CD4-positive, alpha-beta T cell treated with Interleukin-2 at 100 ng/mL for 4 hours (primary cell): ENCODE measurements around the gene ILKAP.

Experiments
- DNase-seq: peaks from one replicate; pipeline ENCODE4 v3.0.0-alpha.2; 2020; ENCODE audit warnings: low spot score

The ILKAP gene

DNA sequence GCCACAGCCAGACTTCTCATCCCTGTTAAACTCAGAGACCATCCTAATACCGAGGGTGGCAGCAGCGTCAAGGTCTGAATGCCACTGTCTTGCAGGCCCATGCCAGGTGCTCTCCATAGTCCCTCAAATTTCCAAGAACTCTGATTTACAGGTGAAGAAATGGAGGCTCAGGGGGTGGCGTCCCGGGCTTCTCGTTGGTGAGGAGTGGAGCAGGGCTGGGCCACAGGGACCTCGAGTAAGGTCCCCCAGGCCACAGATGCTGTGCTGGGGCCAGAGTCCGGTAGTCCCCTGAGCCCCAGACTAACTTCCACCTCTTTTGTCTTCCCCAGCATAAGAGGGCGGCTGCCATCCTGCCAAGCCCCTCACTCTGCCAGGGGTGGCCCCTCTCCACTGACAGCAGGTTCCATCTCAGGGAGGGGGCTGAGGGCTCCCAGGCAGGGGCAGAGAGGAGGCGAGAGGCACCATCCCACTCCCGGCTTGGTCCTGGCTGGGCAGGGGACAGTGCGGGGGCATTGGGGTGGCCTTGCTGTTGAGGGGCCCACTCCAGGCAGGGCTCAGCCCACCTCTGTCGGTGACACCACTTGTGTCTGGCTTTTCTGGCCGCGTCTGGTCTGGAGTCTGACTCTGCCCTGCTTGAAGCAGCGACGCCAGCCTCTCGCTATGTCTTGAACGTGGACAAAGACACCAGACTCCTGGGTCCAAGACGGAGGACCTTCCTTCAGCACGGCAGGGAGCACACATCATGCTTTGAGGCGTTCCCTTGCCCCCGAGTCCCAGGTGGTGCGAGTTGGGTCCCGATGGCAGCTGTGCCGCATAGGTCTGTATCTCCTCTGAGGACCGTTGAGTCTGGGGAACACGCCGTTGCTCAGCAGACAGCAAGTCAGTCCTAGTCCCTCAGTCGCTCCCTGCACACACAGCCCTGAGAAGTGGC is 80.9 kb downstream of the ILKAP start:
- DNase-seq: no peak

DNA sequence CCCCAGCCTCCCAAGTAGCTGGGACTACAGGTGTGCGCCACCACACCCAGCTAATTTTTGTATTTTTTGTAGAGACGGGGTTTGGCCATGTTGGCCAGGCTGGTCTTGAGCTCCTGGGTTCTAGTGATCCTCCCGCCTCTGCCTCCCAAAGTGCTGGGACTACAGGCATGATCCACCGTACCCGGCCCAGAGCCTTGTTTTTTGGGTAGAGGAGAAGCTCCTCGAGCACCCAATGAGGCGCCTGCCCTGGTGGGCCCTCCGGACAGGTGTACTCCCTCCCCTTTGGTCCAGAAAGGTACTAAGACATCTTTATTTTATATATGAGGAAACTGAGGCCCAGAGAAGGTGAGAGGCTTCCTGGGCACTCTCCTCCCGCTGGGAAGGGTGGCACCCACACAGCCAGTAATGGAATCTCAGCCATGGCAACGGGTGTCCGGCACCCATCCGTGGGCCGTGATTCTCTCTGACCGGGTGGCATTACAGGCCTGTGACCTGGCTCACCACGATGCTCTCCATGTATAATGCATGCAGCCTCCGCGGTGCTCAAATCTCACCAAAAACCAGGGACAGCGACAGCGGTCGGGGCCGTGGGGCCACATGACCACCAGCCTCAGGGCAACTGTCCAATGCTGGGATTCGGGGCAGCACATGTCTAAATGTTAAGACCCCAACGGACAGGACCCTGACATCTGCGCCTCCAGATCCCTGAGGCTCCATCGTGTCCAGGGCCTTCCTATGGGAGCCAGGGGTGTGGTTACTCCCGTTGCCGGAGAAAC is 81.8 kb downstream of the ILKAP start:
- no peak for DNase-seq

DNA sequence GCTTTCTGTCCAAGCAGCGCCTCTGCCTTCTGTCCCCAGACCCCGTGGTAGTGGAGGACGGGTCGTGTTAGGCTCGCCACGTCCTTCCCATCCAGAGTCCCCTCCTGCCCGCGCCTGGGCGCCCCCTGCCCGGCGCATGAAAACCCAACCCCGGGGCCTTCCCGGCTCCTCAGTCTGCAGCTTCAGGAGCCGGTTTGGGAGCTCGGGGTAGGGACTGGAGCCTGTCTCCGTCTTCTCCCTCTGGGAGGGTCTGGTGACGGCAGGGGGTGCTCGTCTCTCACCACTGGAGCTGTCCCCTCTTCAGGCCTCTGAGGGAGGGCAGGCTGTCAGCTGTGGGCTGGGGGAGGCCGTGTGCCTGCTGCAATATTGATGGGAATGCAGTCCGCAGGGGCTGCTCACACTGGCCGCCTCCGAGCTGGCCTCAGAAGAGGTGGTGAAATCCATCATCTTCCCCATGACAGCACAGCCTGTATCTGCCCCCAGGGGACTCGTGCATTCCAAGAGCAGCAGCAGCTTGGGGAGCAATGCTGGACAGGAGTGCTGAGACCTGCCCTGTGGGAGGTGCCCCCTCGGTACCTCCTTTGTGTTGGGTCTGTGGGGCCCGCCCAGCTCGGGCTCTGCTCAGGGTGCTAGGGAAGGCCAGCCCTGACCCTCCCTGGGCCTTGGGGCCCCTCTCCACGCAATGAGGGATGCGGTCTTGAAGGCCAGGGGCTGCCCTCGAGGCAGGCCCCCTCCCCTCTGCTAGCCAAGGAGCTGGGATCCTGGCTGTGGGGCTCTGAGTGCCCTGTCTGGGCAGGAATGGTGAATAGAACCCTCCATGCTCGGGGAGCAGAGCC is 82.8 kb downstream of the ILKAP start:
- no peak for DNase-seq
